ENCODE data around the gene CGREF1.

DNA sequence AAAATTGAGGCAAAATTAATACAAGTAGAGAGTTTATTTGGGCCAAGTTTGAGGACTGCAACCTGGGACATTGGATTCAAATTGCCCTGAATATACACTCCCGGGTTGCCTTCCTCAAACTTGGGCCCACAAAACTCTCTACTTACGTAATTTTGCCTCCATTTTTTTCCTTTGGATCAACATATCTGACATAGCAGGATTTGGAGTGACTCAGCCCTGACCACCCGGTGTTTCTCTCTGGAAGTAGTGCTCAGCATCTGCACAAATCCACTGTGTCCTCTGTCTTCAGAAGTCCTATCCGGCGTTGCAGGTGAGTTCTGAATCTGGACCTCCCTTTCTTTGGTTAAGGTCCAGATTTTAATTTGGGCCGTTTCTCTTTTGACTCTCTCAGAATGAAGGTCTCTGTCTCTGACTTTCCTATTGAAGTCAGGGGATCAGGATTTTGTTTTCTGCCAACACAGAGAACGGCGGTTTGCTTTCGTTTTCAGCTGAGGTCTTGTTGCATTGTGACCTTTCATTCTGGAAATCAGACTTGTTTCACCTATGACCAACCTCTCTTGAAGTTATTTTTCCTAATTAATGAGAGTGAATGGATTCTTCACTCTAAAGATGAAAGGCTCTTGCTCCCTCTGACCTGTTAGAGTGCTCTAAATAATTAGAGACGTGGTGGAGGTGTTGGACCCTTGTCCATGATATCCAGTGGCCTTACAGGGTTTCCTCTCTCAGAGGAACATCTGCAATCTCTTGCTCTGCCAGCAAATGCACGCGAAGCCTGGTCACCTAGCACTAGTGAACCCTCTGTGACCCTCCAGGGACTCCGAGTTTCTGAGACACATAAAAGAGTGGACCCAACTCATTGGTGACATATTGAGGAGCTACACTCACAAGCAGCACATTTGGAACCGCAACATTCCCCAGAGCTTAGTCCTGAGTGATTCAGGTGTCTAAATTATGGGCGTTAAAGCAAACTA lies 43.5 kb upstream of the CGREF1 start:
- TF ChIP-seq CTCF (IDR thresholded peaks at IDR 0.05; ENCODE audit: low read depth, low read length, poor library complexity, severe bottlenecking) = no peak
- no peak for TF ChIP-seq EZH2phosphoT487 (IDR thresholded peaks at IDR 0.05; ENCODE audit: borderline replicate concordance, low read length)
